Measurements from ENCODE around the gene HSPA12B.

Gene HSPA12B

GRCh38 chr20:3749689-3750531 lies 17.4 kb downstream of the HSPA12B start:
- DNase-seq, result peak; percentile 79

DNA sequence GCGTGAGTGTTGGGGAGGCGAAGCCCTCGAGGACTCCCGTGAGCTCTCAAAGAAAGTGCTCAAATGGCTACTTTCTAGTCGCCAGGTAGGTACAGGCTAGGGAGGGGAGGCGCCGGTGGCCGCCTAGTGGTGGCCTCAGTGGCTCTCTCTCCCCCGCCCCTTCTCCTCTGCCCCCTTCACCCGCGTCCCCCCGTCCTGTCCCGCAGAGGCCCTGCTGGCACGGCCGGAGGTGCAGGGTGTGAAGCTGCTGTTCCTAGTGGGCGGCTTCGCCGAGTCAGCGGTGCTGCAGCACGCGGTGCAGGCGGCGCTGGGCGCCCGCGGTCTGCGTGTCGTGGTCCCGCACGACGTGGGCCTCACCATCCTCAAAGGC lies 18.8 kb downstream of the HSPA12B start:
- DNase-seq, result no peak

DNA sequence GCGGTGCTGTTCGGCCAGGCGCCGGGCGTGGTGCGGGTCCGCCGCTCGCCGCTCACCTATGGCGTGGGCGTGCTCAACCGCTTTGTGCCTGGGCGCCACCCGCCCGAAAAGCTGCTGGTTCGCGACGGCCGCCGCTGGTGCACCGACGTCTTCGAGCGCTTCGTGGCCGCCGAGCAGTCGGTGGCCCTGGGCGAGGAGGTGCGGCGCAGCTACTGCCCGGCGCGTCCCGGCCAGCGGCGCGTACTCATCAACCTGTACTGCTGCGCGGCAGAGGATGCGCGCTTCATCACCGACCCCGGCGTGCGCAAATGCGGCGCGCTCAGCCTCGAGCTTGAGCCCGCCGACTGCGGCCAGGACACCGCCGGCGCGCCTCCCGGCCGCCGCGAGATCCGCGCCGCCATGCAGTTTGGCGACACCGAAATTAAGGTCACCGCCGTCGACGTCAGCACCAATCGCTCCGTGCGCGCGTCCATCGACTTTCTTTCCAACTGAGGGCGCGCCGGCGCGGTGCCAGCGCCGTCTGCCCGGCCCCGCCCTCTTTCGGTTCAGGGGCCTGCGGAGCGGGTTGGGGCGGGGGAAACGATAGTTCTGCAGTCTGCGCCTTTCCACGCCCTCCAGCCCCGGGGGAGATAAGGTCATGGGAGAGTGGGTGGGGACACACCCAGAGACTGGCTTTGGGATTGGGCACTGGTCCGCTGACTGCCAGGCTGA lies 19.3 kb downstream of the HSPA12B start:
- DNase-seq, result peak; percentile 89

GRCh38 chr20:3752386-3752759 lies 19.9 kb downstream of the HSPA12B start:
- no peak for DNase-seq

GRCh38 chr20:3753098-3753497 lies 20.6 kb downstream of the HSPA12B start:
- peak; percentile 79 for DNase-seq

DNA sequence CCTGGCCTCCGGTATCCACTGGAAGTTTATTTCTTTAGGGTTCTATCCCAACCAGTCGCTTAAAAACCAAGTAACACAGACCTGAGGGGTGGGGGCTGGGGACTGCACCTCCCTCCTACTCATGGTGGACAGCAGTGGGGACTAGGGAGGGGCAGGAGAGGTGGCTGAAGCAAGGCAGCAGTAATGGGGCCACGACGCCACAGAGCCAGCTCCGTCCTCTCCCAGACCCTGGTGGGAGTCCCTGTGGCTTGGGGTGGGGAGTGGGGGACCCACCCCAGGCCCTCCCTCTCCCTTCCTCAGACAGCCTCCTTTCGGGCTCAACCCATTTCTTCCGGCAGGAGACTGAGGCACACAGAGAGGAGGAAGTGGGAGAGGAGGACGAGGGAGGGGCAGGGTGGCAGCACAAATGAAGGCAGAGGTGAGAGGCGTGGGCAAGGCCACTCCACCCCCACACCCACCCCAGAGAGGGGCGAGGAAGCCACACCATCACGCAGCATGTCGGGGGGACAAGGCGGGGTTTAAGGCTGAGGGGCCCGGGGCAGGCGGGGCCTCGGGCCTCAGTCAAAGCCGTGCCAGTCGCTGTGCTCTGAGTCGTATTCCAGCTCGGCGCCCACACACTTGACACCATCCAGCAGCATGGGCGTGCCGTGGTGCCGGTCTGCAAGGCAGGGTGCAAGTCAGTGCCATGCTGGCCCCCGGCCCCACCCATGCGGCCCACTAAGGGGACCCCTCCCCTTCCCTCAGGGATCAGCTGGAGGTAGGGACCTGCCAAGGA lies 21.2 kb downstream of the HSPA12B start:
- DNase-seq, result no peak

DNA sequence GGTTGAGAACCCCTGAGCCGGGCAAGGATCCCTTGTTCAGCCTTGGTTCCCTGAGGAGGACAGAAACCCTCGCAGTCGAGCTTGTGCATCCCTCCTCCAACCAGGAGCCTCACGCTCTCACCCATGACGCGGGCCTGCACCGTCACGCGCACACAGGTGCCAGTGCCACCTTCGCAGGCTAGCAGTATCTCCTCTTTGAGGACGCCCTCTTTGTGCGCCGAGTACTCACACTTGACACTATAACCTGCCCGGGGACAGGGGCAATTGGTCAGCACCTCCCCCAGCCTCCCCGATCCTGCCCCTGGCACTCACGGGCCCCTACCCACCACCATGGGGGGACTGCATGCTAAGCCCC lies 21.8 kb downstream of the HSPA12B start:
- DNase-seq, result no peak

GRCh38 chr20:3755269-3755668 lies 22.8 kb downstream of the HSPA12B start:
- no peak for DNase-seq

DNA sequence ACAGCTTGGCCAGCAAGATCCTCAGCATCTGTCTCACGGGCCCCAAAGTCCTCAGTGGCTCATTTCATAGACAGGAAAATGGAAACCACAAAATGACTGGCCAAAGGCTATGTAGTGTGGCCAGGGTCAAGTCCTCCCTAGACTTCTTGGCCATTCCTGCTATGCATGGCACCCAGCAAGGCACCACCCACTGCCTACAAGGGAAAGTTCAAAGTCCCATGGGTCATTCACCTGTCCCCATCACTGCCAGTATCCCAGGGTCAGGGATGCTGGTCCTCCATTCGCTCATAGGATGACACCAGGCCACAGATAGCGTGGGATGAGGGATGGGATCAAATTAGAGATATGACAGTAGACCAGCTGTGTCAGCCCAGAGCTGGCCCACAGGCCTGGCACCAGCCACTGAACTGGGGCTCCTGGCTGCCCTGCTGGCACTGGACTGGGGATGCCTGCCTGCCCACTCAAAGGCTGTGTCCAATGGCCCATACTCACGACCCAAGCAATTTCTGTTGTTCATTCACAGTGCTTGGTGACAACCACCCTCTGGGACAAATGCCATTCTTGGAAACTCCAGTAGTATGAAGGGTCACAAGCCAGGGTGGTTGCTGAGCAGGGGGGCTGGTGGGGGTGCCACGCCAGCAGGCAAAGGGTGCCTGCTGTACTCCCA lies 23.5 kb downstream of the HSPA12B start:
- DNase-seq, result no peak

DNA sequence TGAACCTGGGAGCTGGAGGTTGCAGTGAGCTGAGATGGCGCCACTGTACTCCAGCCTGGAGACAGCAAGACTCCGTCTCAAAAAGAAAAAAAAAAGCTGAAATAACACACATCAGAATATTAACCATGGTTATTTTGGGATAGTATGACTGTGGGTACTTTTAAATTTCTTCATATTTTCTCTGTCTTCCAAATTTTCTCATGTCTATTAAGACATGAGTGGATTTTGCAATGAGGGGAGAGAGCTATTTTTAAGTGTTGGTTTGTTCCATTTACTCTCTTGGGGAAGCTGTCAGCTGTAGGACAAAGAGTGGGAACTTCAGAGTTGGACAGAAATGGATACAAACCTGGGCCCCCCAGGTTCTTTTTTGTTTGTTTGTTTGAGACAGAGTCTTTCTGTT lies 24.8 kb downstream of the HSPA12B start:
- no peak for DNase-seq

DNA sequence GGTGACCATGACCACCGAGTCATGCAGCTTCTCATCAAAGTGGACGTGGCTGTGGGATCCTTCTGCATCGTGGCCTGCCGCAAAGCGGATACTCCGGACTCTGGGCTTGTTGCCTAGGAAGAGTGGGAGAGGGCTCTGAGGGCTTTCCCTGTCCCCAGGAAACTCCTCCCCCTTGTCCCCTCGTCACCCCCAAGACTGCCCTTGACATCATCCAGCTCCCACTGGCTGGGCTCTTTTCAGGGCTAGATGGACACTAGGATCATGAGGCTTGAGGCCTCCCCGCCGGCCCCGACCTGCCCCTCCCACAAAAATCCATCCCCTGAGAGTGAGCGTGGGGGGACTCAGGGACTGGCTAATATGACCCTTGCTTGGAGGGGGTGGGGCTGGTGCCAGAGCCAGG lies 26.1 kb downstream of the HSPA12B start:
- no peak for DNase-seq

- no peak for DNase-seq
Measured at GRCh38 chr20:3759316-3759823, 26.9 kb downstream of the HSPA12B start.

DNA sequence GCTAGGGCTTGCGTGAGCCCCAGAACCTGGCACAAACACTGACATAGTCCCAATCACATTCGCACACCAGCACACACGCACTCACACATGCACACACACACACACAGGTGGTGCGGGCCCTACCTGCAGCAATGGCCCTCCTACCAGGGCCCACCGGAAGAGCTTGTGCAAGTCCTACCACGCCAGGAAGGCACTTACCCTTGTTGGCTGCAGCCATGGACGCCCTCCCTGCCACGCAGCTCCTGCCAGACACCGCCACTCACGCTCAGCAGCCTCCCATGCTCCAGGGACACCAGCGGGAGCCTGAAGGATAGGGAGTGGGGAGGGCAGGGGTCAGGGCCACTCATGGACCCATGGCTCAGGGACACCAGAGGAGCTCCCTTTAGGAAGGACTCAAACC lies 27.4 kb downstream of the HSPA12B start:
- DNase-seq, result no peak

GRCh38 chr20:3760655-3761348 lies 28.3 kb downstream of the HSPA12B start:
- no peak for DNase-seq

DNA sequence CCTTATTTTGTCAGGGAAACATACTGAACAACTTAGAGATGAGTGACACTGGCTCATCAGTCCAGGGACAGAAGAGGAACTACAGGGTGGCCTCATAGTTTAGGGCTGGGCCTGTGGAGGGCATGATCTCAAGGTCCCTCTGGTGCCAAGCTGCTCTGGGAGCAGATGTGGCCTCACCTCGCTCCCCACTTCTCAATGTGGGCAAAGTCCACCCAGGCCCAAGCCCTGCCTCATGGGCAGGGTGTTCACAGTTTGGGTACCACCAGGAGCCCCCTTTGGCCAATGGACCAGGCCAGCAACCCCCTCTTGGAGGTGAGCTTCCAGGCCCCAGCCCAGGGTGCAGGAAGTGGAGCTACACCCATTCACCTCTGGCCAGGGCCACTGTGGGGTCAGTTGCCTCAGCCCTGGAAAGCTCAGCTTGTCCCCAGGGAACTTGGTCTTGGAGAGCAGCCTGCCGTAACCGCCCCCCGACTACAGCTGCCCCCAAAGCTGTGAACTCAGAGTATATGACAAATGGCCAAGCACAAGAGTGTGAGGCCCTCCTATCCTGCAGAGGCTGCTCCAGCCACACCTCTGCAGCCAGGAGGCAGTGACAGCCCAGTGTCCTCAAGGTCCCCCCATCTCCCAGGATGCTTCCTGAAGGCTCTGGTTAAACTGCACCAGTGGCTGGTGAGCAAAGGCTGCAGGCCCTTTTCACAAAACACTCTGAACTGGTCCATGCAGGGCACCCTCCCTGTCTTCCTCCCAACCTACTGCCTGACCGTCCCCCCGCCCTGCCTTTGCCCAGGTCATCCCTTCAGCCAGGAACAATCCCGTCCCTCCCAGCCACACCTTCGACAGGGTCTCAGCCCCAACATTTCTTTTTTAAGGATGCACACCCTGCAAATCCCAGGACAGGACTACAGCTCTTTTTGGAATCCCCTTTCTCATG lies 31.5 kb downstream of the HSPA12B start:
- DNase-seq, result no peak

- DNase-seq, result no peak
Measured at GRCh38 chr20:3764659-3765058, 32.2 kb downstream of the HSPA12B start.

DNA sequence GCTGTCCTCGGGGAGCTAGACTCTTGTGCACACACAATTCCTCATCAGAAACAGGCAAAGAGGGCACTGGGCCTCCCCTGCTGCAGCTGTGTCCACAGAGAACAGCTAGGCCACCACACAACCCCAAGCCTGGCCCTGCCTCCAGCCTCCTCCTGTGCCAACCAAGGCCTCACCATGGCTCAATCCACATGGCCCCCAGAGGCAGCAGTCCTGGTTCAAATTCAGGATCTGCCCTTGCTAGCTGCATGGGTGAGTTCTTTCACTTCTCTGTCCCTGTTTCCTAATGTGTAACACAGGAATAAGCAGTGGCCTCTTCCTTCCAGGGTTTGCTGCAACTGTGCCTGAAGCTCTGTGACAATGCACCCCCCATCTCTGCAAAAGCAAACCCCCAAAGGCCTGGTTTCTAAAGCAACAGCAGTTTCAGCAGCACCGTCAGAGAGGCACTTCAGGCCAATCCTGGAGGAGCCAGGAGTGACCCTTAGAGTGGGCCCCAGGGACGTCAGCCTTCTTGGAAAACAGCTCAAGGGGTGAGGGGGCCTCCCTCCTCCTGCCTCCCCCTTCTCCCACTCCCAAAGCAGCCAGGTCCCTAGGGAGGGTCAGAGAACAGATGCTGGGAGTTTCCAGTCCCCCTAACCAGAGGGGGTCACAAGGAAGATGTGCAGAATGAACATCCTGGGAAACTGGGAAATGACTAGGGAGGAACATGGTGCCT lies 32.8 kb downstream of the HSPA12B start:
- no peak for DNase-seq

DNA sequence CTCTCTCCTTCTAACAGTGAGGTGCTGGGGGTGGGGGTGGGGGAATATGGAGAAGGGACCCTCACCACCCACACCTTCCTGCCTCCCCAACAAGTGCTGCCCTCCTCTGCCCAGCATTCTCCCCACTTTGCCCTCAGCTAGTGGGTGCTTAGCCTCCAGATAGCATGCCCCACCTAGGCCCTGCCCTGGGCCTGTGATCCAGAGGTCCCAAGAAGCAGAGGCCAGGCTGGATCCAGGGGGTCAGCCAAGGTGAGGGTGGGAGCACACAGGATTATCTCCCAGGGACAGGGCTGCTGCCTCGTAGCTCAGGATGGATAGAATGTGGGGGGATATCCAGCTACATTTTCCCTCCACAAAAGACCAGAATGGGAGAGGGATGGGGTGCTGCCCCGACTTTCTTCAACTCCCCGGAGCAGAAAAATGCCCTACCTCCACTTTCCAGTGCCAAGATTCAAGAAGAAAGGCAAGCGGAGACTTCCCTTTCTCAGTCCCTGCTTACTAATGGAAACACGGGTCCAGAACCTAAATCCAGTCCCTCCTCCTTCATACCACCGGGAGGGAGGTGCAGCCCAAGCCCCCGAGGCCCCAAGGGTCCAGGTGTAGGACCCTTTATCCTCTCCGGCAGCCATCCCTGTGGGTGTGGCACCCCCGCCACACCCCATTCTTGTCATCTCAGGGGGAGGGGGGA lies 34.1 kb downstream of the HSPA12B start:
- DNase-seq, result no peak

DNA sequence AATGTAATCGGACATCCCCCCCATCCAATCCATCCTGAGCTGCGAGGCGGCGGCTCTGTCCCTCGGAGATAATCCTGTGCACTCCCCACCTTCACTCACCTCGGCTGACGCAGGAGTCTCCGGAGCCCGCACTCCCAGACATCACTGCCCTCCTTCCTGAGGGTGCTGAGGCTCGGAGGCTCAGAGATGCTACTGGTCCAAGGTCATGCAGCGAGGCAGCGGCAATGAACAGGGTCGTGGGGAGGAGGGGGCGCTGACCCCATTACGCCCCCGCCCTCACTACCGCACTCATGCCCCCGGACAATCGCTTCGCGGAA lies 34.6 kb downstream of the HSPA12B start:
- no peak for DNase-seq

All from islet precursor cell (in vitro differentiated cells).